Memory B cell (primary cell): Measurements from ENCODE around the gene ZNF280D.
"Not testable (repeated sequence)": the region's sequence is repeated elsewhere in the genome, so short reads cannot be mapped to it uniquely, and the experiment has no call there.

Experiments used
- ATAC-seq: fragments of 150-1000 bp; cut with Tn5 transposase; 2 replicates; pipeline ENCODE4 v1.10.0; 2021; ENCODE audit warnings: low read depth, mild to moderate bottlenecking, moderate library complexity
- DNase-seq, 2 donors: peaks; one replicate each; pipeline ENCODE4 v3.0.0; 2022; ENCODE audit warnings: low spot score in 2 of 2
- H3K27ac Mint-ChIP-seq: one replicate; pipeline ENCODE4 v1.8.0; 2022; ENCODE audit warnings: mild to moderate bottlenecking, moderate library complexity, mixed read lengths
- H3K27me3 Mint-ChIP-seq: one replicate; pipeline ENCODE4 v1.8.0; 2022; ENCODE audit warnings: mixed read lengths
- H3K36me3 Mint-ChIP-seq: one replicate; pipeline ENCODE4 v1.8.0; 2022; ENCODE audit warnings: mild to moderate bottlenecking, mixed read lengths
- H3K4me1 Mint-ChIP-seq: one replicate; pipeline ENCODE4 v1.8.0; 2022; ENCODE audit warnings: mixed read lengths
- H3K4me3 Mint-ChIP-seq: one replicate; pipeline ENCODE4 v1.8.0; 2022; ENCODE audit warnings: mild to moderate bottlenecking, moderate library complexity, mixed read lengths
- H3K9me3 Mint-ChIP-seq: one replicate; pipeline ENCODE4 v1.8.0; 2022; ENCODE audit warnings: mixed read lengths

The ZNF280D gene

DNA sequence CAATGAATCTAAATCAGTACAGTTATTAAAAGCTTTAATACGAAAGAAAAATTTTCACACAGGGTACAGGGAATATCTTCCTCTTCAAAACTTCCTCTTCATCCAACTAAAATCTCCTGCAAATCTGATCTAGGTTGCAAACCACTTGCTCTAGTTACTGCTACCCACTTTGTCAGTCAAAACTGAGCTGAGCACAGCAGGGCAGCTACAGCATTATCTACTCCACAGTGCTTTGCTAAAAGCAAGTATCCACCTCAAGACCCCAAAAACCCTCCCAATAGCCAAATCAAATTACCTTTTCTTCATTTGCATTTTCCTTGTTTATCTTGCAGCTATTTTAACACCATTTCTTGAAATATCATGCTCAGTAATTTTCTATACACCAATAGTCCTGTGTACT, 14.7 kb downstream of the ZNF280D start:
- H3K4me1 Mint-ChIP-seq: peaks cover 42% of the 10 kb centered on the region

GRCh38 chr15:56716334-56716733, 17.0 kb downstream of the ZNF280D start:
- H3K4me1 Mint-ChIP-seq: peaks cover 36% of the 10 kb centered on the region
- DNase-seq (no peak), ATAC-seq (no peak)
- H3K4me3 Mint-ChIP-seq: no peak overlapping the region
- peak overlapping the region; percentile 1 for H3K27ac Mint-ChIP-seq
- H3K9me3 Mint-ChIP-seq: no peaks in the 10 kb centered on the region
- peaks cover 2% of the 10 kb centered on the region for H3K36me3 Mint-ChIP-seq
- no peaks in the 10 kb centered on the region for H3K27me3 Mint-ChIP-seq

More for the DNA sequence above, 14.7 kb downstream of the ZNF280D start:
- Mint-ChIP-seq H3K4me3 (peak overlapping the region; percentile 74), H3K27me3 (no peaks in the 10 kb centered on the region), H3K27ac (peak overlapping the region; percentile 76), H3K36me3 (peaks cover 12% of the 10 kb centered on the region), H3K9me3 (no peaks in the 10 kb centered on the region)
- DNase-seq (no peak), ATAC-seq (no peak)

DNA sequence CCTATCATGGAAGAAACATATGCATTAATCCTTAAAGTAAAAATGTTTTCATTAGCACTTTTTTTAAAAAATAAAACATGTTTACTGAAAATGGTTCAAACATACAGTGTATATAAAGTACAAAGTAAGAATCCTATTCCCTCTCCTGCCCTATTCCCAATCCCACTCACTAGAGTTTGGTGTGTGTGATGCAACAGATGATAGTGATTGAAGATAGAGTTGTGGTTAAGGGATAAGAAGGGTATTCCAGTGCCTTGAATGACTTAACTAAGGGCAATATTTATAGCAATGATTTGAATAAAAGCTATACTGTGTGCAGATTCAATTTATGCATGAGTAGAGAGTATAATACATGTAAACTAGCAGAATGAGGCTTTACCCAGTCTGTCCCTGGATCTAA, 18.1 kb downstream of the ZNF280D start:
- H3K9me3 Mint-ChIP-seq: no peaks in the 10 kb centered on the region
- no peaks in the 10 kb centered on the region for H3K27me3 Mint-ChIP-seq
- H3K4me3 Mint-ChIP-seq: no peak overlapping the region
- no peak for ATAC-seq
- peaks cover 34% of the 10 kb centered on the region for H3K4me1 Mint-ChIP-seq
- H3K27ac Mint-ChIP-seq: no peak overlapping the region
- H3K36me3 Mint-ChIP-seq: peaks cover 4% of the 10 kb centered on the region
- no peak for DNase-seq

DNA sequence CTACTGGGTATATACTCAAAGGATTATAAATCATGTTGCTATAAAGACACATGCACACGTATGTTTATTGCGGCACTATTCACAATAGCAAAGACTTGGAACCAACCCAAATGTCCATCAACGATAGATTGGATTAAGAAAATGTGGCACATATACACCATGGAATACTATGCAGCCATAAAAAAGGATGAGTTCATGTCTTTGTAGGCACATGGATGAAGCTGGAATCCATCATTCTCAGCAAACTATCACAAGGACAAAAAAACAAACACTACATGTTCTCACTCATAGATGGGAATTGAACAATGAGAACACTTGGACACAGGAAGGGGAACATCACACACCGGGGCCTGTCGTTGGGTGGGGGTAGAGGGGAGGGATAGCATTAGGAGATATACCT, 23.8 kb downstream of the ZNF280D start:
- ATAC-seq, DNase-seq, H3K4me1 Mint-ChIP-seq, H3K9me3 Mint-ChIP-seq, H3K4me3 Mint-ChIP-seq, H3K27ac Mint-ChIP-seq, H3K27me3 Mint-ChIP-seq: not testable (repeated sequence)
- H3K36me3 Mint-ChIP-seq: peaks cover 17% of the 10 kb centered on the region

- Mint-ChIP-seq H3K9me3 (no peaks in the 10 kb centered on the region), H3K27ac (no peak overlapping the region), H3K4me3 (no peak overlapping the region), H3K36me3 (peaks cover 27% of the 10 kb centered on the region), H3K27me3 (no peaks in the 10 kb centered on the region), H3K4me1 (peaks cover 2% of the 10 kb centered on the region)
- ATAC-seq: no peak
- DNase-seq: no peak
These were observed 33.6 kb downstream of the ZNF280D start for GRCh38 chr15:56699743-56700142.

GRCh38 chr15:56698270-56698669, 35.0 kb downstream of the ZNF280D start:
- no peaks in the 10 kb centered on the region for H3K9me3 Mint-ChIP-seq
- DNase-seq: no peak
- H3K27ac Mint-ChIP-seq: no peak overlapping the region
- H3K4me1 Mint-ChIP-seq: peaks cover 2% of the 10 kb centered on the region
- no peak for ATAC-seq
- no peak overlapping the region for H3K4me3 Mint-ChIP-seq
- no peaks in the 10 kb centered on the region for H3K27me3 Mint-ChIP-seq
- peaks cover 22% of the 10 kb centered on the region for H3K36me3 Mint-ChIP-seq

GRCh38 chr15:56693761-56694160, 39.5 kb downstream of the ZNF280D start:
- DNase-seq (no peak), ATAC-seq (no peak)
- Mint-ChIP-seq H3K4me1 (no peaks in the 10 kb centered on the region), H3K27me3 (no peaks in the 10 kb centered on the region), H3K9me3 (no peaks in the 10 kb centered on the region), H3K27ac (no peak overlapping the region), H3K4me3 (no peak overlapping the region), H3K36me3 (peaks cover 8% of the 10 kb centered on the region)

DNA sequence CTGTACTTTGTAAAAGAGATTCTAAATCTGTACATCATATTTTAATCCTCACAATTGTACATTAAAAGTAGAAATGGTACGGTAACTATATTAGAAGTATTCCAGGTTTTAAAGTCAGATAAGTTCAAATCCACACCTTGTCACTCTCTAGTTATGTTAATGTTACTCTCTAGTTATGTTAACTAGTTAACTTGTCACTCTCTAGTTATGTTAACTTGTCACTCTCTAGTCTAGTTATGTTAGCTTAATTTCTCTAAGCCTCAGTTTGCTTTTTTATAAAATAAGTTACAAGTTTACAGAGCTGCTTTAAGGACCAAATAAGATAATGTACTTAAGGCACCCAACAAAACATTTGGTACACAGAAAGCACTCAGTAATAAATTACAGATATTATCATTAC, 42.6 kb downstream of the ZNF280D start:
- Mint-ChIP-seq H3K27ac (no peak overlapping the region), H3K4me3 (no peak overlapping the region), H3K36me3 (peaks cover 5% of the 10 kb centered on the region), H3K27me3 (no peaks in the 10 kb centered on the region), H3K4me1 (no peaks in the 10 kb centered on the region), H3K9me3 (no peaks in the 10 kb centered on the region)
- ATAC-seq: no peak
- DNase-seq: no peak

DNA sequence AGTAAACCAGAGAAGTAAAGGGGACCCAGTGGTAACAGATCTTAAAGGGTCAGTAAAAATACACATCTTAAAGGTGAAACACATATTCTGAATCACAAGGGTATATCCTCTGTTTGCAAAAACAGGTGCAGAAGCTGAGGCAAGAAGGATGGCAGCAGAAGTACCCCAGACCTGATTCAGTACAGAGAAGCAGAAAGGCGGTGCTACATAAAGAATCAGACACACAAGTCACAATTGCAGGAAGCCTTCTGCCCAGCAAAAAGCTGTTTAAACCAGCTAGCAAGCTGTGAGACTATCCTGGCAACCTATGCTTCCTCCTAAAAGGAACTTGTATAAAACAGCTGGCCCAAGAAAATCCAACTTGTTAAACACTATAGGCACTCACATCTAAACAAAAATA, 49.4 kb downstream of the ZNF280D start:
- DNase-seq (no peak), ATAC-seq (no peak)

DNA sequence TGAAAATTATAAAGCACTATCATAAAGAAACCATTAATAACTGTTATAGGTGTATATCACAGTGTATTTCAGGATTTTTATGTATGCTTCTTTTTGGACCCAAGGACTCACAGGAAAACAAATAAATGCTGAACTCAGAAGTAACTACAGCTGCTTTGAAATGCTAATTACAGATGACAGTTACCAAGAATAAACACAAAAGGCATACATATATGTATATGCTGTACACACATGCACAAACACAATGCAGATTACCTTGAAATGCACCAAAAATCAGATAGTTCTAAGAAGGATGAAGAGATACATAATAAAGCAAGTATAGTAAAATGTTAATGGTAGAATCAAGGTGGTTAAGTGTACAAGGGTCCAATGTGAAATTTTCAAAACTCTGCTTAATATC, 52.2 kb downstream of the ZNF280D start:
- H3K27me3 Mint-ChIP-seq: no peaks in the 10 kb centered on the region
- H3K27ac Mint-ChIP-seq: no peak overlapping the region
- H3K4me3 Mint-ChIP-seq: no peak overlapping the region
- H3K9me3 Mint-ChIP-seq: no peaks in the 10 kb centered on the region
- H3K36me3 Mint-ChIP-seq: peaks cover 13% of the 10 kb centered on the region
- ATAC-seq (no peak), DNase-seq (no peak)
- H3K4me1 Mint-ChIP-seq: no peaks in the 10 kb centered on the region

More for the DNA sequence above, 49.4 kb downstream of the ZNF280D start:
- Mint-ChIP-seq H3K36me3 (peaks cover 9% of the 10 kb centered on the region), H3K27me3 (no peaks in the 10 kb centered on the region), H3K27ac (no peak overlapping the region), H3K4me1 (no peaks in the 10 kb centered on the region), H3K9me3 (no peaks in the 10 kb centered on the region), H3K4me3 (no peak overlapping the region)

DNA sequence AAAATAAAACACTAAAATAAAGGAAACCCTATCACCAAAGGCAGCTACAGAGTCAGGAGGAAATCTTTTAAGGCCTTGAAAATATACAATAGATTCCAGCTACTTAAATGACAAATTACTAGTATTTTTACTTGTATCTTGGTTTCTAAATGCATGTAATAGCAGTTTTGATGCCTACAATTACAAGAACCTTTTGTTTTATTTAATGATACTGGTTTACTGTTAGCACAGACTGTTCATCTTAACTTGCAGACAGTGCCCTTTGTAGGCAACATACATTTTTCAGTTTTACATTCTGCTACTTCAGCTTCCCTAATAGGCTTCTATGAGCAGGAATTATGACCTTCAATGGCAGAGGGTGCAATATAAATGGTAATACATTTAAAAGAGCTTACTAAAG, 54.1 kb downstream of the ZNF280D start:
- Mint-ChIP-seq H3K36me3 (peaks cover 24% of the 10 kb centered on the region), H3K27ac (no peak overlapping the region), H3K9me3 (no peaks in the 10 kb centered on the region), H3K27me3 (no peaks in the 10 kb centered on the region), H3K4me3 (no peak overlapping the region), H3K4me1 (no peaks in the 10 kb centered on the region)
- no peak for ATAC-seq
- DNase-seq: no peak

GRCh38 chr15:56678571-56678970, 54.7 kb downstream of the ZNF280D start:
- H3K36me3 Mint-ChIP-seq: peaks cover 27% of the 10 kb centered on the region

DNA sequence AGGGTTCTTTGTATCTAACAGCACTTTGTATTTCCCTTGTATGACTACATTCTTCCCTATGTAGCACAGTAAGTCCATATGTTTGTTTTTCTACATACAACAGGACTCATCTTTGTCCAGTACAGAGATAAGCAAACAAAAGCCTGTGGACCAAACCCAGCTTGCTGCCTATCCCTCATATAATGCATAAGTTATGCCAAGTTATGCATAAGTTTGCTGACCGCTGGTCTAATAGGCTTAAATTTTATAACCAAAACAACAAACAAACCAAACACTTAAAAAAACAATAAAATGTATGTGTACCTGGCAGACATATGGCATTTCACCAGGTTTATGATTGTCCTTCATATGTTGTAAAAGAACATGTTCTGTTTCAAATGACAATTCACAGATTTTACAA, 56.0 kb downstream of the ZNF280D start:
- Mint-ChIP-seq H3K27me3 (no peaks in the 10 kb centered on the region), H3K9me3 (no peaks in the 10 kb centered on the region), H3K36me3 (peaks cover 36% of the 10 kb centered on the region), H3K4me3 (no peak overlapping the region), H3K4me1 (no peaks in the 10 kb centered on the region), H3K27ac (no peak overlapping the region)
- DNase-seq (no peak), ATAC-seq (no peak)

More at GRCh38 chr15:56678571-56678970, 54.7 kb downstream of the ZNF280D start:
- DNase-seq: no peak
- Mint-ChIP-seq H3K27ac (no peak overlapping the region), H3K4me3 (no peak overlapping the region), H3K9me3 (no peaks in the 10 kb centered on the region), H3K4me1 (no peaks in the 10 kb centered on the region), H3K27me3 (no peaks in the 10 kb centered on the region)
- no peak for ATAC-seq

- H3K9me3 Mint-ChIP-seq: no peaks in the 10 kb centered on the region
- no peak overlapping the region for H3K27ac Mint-ChIP-seq
- H3K4me1 Mint-ChIP-seq: no peaks in the 10 kb centered on the region
- ATAC-seq (no peak), DNase-seq (no peak)
- H3K4me3 Mint-ChIP-seq: no peak overlapping the region
- H3K36me3 Mint-ChIP-seq: peaks cover 45% of the 10 kb centered on the region
- H3K27me3 Mint-ChIP-seq: no peaks in the 10 kb centered on the region
These were observed 57.4 kb downstream of the ZNF280D start for GRCh38 chr15:56675930-56676329.

GRCh38 chr15:56674857-56675256, 58.5 kb downstream of the ZNF280D start:
- ATAC-seq (no peak), DNase-seq (no peak)
- peaks cover 44% of the 10 kb centered on the region for H3K36me3 Mint-ChIP-seq
- H3K4me1 Mint-ChIP-seq: peaks cover 2% of the 10 kb centered on the region
- H3K27me3 Mint-ChIP-seq: no peaks in the 10 kb centered on the region
- no peaks in the 10 kb centered on the region for H3K9me3 Mint-ChIP-seq
- H3K4me3 Mint-ChIP-seq: no peak overlapping the region
- no peak overlapping the region for H3K27ac Mint-ChIP-seq
